Activated CD4-positive, alpha-beta T cell treated with anti-CD3 and anti-CD28 coated beads for 24 hours (primary cell): ENCODE data around the gene CDKN2B.

Experiments used
- DNase-seq, 2 donors: peaks; one replicate each; pipeline ENCODE4 v3.0.0-alpha.2; 2020; ENCODE audit warnings: low read depth in 2 of 2

CDKN2B gene

DNA sequence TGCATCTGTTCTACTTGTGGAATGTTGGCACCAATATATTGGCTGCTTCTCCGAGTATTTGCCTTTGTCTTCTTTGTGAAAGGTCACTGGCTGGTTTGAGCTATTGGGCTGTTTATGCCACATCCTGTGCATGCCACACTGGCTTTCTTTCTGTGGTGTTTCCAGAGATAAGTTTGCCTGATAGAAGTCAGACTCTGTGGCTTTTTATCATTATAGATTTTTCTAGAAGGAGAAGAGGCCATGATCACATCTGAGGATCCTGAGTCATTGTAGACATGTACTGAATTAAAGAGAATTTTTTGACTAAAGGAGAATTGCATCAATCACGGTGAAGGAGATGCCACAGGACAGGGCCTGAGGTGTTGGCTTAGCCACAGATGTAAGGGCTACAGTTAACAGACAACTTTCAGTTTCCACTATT, 26.5 kb upstream of the CDKN2B start:
- DNase-seq, result no peak

- DNase-seq, result no peak
Measured at GRCh38 chr9:22033012-22033630, 24.0 kb upstream of the CDKN2B start.

- DNase-seq, result no peak
Measured at GRCh38 chr9:22031655-22032411, 22.7 kb upstream of the CDKN2B start.

- DNase-seq, result no peak
Measured at GRCh38 chr9:22030101-22030598, 21.0 kb upstream of the CDKN2B start.

- DNase-seq, result no peak
Measured at GRCh38 chr9:22029231-22029630, 20.1 kb upstream of the CDKN2B start.

- no peak for DNase-seq
Measured at GRCh38 chr9:22028394-22028793, 19.3 kb upstream of the CDKN2B start.

GRCh38 chr9:22026696-22027095, 17.6 kb upstream of the CDKN2B start:
- DNase-seq, result no peak

GRCh38 chr9:22022396-22022795, 13.3 kb upstream of the CDKN2B start:
- no peak for DNase-seq

DNA sequence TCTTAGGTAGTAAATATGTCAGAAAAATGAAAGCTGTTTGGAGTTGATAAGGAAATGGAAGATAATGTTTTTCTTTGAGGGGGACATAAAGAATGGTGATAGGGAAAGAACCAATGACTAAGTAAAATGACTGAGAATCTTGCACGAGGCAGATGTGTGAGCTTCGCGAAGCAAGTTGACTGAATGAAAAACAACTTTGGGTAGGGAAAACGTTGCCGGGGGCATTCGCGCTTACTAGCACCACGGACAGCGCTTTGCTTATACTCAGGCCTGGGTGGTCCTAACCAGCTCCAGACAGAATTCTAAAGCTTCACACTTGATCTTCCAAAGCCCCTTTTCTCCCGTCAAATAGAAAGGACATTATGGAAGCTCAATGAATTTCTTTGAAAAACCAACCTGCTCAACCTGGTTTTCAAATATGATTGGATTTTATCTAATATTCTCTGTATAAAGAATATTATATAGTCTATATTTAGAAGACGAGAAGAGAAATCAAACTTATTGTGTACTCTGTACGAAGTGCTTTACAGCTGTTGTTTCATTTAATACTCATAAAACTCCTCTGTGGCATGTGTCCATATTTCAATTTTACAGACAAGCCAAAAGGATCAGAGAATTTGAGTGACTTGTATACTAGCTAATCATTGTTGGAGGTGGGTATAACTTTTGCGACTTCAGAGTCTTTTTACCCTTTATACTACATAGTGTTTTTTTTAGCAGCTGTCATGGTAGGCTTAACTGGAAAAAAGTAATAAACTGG, 1.9 kb upstream of the CDKN2B start:
- DNase-seq, result no peak

DNA sequence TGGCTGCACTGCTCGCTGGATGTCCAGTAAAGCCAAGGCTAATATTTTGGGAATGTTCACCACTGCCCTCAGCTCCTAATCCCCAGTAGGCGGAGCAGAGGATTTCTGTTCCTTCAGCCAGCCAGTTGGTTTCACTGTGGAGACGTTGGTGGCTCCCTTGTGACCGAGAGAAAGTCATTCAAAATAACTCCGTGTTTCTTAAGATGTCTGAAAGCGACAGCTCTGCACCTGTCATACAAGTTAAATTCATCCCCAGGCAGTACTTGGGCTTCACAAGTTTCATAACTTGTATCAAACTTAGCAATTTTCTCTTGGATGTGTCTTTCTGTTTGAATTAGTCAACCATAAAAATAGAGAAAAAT, 382 bp upstream of the CDKN2B start:
- DNase-seq, result no peak

DNA sequence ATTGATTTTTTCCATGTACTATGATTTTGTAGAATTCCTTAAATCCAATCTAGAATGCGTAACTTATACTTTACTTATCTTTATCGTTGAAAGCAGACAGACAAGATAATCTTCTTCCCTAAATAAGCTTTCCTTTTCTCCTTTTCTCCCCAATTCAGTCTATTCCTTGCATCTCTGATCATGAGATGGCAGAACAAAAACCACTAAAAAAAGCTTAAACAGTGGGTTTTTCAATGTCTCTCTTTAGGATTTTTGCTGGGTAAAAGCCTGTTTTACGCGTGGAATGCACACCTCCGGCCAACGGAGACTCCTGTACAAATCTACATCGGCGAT, 755 bp downstream of the CDKN2B start:
- DNase-seq, result no peak

GRCh38 chr9:22005702-22006606, 3.2 kb downstream of the CDKN2B start:
- DNase-seq, result no peak

- no peak for DNase-seq
Measured at GRCh38 chr9:22005021-22005701, 3.9 kb downstream of the CDKN2B start.

DNA sequence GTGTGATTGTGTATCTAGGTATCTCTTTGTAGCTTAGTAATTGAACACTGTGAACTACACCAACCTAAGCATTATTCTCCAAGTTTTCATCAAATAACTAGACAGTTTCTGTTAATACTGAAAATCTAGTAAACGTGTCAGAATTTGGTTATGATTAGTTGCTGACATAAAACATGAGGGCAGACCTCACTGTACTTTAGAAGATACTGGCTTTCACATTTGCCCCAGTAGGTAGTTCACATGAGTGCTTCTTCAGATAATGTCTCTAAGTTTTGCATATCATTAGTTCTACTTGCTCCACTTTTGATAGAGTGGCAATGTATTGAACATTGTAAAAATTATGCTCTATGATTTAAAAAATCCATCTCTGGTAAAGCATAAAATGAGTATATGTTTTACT, 7.1 kb downstream of the CDKN2B start:
- DNase-seq, result no peak

- no peak for DNase-seq
Measured at GRCh38 chr9:21998026-21998425, 11.1 kb downstream of the CDKN2B start.

DNA sequence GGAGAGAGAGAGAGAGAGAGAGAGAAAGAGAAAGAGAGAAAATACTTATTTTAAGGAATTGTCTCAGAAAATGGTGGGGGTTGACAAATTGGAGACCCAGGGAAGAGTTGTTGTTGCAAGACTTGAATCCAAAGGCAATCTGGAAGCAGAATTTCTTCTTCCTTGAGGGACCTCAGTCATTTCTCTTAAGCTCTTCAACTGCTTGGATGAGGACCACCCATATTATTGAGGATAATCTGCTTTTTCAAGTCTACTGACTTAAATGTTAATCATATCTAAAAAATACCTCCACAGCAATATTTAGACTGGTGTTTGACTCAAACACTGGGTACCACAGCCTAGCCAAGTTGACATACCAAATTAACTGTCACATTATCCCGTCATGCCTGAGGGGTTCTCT, 11.6 kb downstream of the CDKN2B start:
- no peak for DNase-seq

- DNase-seq, result no peak
Measured at GRCh38 chr9:21996858-21997257, 12.2 kb downstream of the CDKN2B start.

GRCh38 chr9:21996438-21996837, 12.7 kb downstream of the CDKN2B start:
- DNase-seq, result no peak

DNA sequence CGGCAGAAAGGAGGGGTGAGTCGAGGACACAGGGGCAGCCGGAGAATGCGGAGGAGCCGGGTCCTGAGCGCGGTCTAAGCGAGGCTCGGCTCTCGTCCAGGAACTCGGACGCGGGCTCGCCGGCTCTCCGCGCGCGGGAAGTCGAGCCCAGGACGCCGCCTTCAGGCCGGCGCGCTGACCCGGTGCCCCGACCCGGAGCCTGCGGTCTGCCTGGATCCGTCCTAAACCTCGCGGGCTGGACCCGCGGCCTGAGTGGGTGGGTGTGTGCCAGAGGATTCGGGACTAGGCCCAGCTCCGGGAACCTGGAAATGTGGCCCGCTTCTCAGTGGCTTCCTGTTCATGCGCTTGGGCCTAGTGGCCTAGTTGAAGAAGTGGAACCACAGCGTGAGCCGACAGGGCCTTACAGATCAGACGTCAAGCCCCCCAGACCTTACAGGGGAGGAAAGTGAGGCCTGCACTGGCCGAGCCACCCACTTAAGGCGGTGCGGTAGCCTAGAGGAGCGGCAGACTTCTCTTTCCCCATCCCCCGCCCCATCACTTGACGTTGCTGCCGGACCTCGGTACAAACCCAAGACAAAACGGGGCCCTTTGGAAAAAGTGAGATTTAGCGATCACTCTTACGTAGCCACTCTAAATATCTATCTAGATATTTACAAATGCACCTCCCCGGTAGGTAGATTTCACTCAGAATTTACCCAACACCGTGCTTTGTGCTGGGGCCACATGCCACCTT, 13.3 kb downstream of the CDKN2B start:
- DNase-seq, result no peak

GRCh38 chr9:21995006-21995665, 14.0 kb downstream of the CDKN2B start:
- DNase-seq, result no peak
